GM23248 (cell line): ENCODE data around the gene SEMA5A. TPM values are rescaled to one million over a fixed set of nuclear protein-coding genes. Genes with fewer than 3 reads are reported as not detected.

Experiments used
- DNase-seq: peaks from one replicate; pipeline ENCODE4 v3.0.0-alpha.2; 2015
- H2AFZ ChIP-seq: fragments of 200-600 bp; sonication (generic); 2 replicates; pipeline ENCODE4 v1.6.1; 2016; ENCODE audit warnings: antibody characterized with exemption
- H3F3A ChIP-seq: fragments of 200-600 bp; sonication (generic); 2 replicates; pipeline ENCODE4 v1.6.1; 2016; ENCODE audit warnings: mild to moderate bottlenecking, antibody characterized with exemption, mixed run types; ENCODE audit not compliant: insufficient read depth
- H3K27ac ChIP-seq: fragments of 200-600 bp; sonication (generic); 2 replicates; pipeline ENCODE4 v1.5.1; 2016; ENCODE audit warnings: mild to moderate bottlenecking
- H3K27me3 ChIP-seq: fragments of 200-600 bp; sonication (generic); replicated peaks from 2 replicates; pipeline ENCODE4 v1.6.1; 2016; ENCODE audit warnings: mild to moderate bottlenecking; ENCODE audit not compliant: insufficient read depth
- H3K36me3 ChIP-seq: fragments of 200-600 bp; sonication (generic); 2 replicates; pipeline ENCODE4 v1.6.1; 2016; ENCODE audit warnings: low read depth, mild to moderate bottlenecking
- H3K4me1 ChIP-seq: fragments of 200-600 bp; sonication (generic); 2 replicates; pipeline ENCODE4 v1.6.1; 2016; ENCODE audit warnings: mild to moderate bottlenecking; ENCODE audit not compliant: insufficient read depth
- H3K4me2 ChIP-seq: fragments of 200-600 bp; sonication (generic); one replicate; pipeline ENCODE4 v1.6.1; 2016; ENCODE audit warnings: mild to moderate bottlenecking; ENCODE audit not compliant: unreplicated experiment
- H3K4me3 ChIP-seq: fragments of 200-600 bp; sonication (generic); 2 replicates; pipeline ENCODE4 v1.5.1; 2016; ENCODE audit warnings: mild to moderate bottlenecking
- H3K79me2 ChIP-seq: fragments of 200-600 bp; sonication (generic); 2 replicates; pipeline ENCODE4 v1.6.1; 2016; ENCODE audit warnings: mild to moderate bottlenecking; ENCODE audit not compliant: insufficient read depth
- H3K9ac ChIP-seq: fragments of 200-600 bp; sonication (generic); 2 replicates; pipeline ENCODE4 v1.6.1; 2016; ENCODE audit warnings: mild to moderate bottlenecking
- H3K9me2 ChIP-seq: fragments of 200-600 bp; sonication (generic); 2 replicates; pipeline ENCODE4 v1.6.1; 2016; ENCODE audit warnings: mixed run types, mild to moderate bottlenecking, moderate library complexity; ENCODE audit not compliant: insufficient read depth
- H3K9me3 ChIP-seq: fragments of 200-600 bp; sonication (generic); one replicate; pipeline ENCODE4 v1.6.1; 2017; ENCODE audit warnings: low read depth
- H4K20me1 ChIP-seq: fragments of 200-600 bp; sonication (generic); 2 replicates; pipeline ENCODE4 v1.6.0; 2016; ENCODE audit not compliant: insufficient read depth
- EZH2 ChIP-seq: fragments of 200-600 bp; sonication (generic); IDR thresholded peaks from 2 replicates; pipeline ENCODE4 v1.6.1; 2018; ENCODE audit warnings: antibody characterized with exemption, mild to moderate bottlenecking; ENCODE audit not compliant: insufficient read depth, poor library complexity, severe bottlenecking
- EZH2phosphoT487 ChIP-seq: fragments of 200-600 bp; sonication (generic); IDR thresholded peaks from 2 replicates; pipeline ENCODE4 v1.6.1; 2018; ENCODE audit warnings: antibody characterized with exemption, moderate library complexity, mild to moderate bottlenecking, low read depth; ENCODE audit not compliant: insufficient read depth
- WGBS, 2 experiments: methylation state at CpG; one replicate each; pipeline ENCODE4 v1.1.6; 2015 to 2017; ENCODE audit warnings: low lambda C conversion rate in 2 of 2, low coverage in 1 of 2; ENCODE audit errors: missing lambda C conversion rate in 2 of 2; 5-methylcytosine and 5-hydroxymethylcytosine counted together
- in situ Hi-C: fragments of 300-500 bp; cut with MboI; formaldehyde crosslinking; loops from 2 replicates; pipeline ENCODE4 v1.15.0; 2020
- polyA plus RNA-seq: library from polyadenylated mRNA; unstranded; fragments of >200 nt; fragmentation: Nextera tagmentation; extraction: Ambion mirVana; gene quantifications from 2 replicates; pipeline ENCODE4 v1.2.1, GENCODE V29; 2016
- total RNA-seq: library from RNA; depleted of rRNA; stranded (reverse); fragments of >200 nt; shearing (Covaris generic); gene quantifications from 2 replicates; pipeline ENCODE4 v1.2.3, GENCODE V29; 2014

The SEMA5A gene
- total and polyA plus RNA-seq, 2 experiments from 2014 or later = 33.5 to 38.2 TPM

- DNase-seq = peak; percentile 24
- peaks cover 20% of the 10 kb centered on the region for H3K4me1 ChIP-seq
- H3K9ac ChIP-seq = no peak overlapping the region
- H3F3A ChIP-seq = peaks cover 17% of the 10 kb centered on the region
- no peak overlapping the region for H3K4me3 ChIP-seq
- H3K9me2 ChIP-seq = no peaks in the 10 kb centered on the region
- TF ChIP-seq EZH2phosphoT487 (no peak), EZH2 (no peak)
- H2AFZ ChIP-seq = no peak overlapping the region
- H3K27ac ChIP-seq = peak overlapping the region; percentile 62
- H3K9me3 ChIP-seq = no peaks in the 10 kb centered on the region
- peak overlapping the region; percentile 29 for H3K4me2 ChIP-seq
- no peaks in the 10 kb centered on the region for H4K20me1 ChIP-seq
- no peaks in the 10 kb centered on the region for H3K79me2 ChIP-seq
- H3K27me3 ChIP-seq = no peaks in the 10 kb centered on the region
- in situ Hi-C loops = no loop called here
- WGBS, 2 experiments = 92 to 95% methylated on average over 3 of the region's 3 CpGs
- H3K36me3 ChIP-seq = no peaks in the 10 kb centered on the region
Measured at GRCh38 chr5:9174446-9174845, 371.4 kb downstream of the SEMA5A start.

DNA sequence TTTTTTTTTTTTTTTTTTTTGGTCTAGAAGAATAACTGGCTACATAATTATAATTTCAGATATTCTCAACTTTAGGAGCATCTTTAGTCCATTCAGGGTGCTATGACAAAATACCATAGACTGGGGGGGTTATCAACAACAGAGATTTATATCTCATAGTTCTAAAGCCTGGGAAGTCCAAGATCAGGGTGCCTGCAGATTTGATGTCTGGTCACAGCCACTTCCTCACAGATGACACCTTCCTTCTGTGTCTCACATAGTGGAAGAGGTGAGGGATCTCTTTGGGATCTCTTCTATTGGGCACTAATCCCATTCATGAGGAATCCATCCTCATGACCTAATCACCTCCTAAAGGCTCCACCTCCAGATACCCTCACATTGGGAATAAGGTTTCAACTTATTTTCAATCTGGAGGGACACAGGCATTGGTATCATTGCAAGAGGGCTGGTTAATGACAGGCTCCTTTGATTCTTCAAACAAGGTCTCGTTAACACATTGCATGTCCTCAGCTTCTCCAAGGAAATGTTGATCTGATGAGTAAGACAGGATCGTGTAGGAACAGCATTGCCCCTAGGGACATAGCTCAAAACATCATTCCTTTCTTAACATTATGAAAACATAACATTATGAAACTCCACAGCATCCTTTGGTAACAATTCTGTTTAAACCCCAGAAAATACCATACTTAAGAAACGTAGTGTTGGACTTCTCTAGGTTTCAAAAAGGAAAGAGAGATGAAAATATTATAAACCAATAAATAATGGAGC is 372.4 kb downstream of the SEMA5A start:
- Histone ChIP-seq H3K27me3 (no peaks in the 10 kb centered on the region), H3K36me3 (no peaks in the 10 kb centered on the region), H3K9ac (no peak overlapping the region), H3K4me1 (peaks cover 25% of the 10 kb centered on the region), H3K27ac (peak overlapping the region; percentile 62), H2AFZ (no peak overlapping the region), H3K4me2 (peak overlapping the region; percentile 29), H4K20me1 (no peaks in the 10 kb centered on the region), H3K79me2 (no peaks in the 10 kb centered on the region), H3K4me3 (no peak overlapping the region), H3K9me3 (no peaks in the 10 kb centered on the region), H3F3A (peaks cover 17% of the 10 kb centered on the region), H3K9me2 (no peaks in the 10 kb centered on the region)
- peak; percentile 84 for DNase-seq
- no peak for TF ChIP-seq EZH2
- TF ChIP-seq EZH2phosphoT487 = no peak
- in situ Hi-C loops = no loop called here
- WGBS, 2 experiments = 8 to 13% methylated on average over 3 of the region's 3 CpGs

- no peaks in the 10 kb centered on the region for H4K20me1 ChIP-seq
- H3K4me1 ChIP-seq = peaks cover 31% of the 10 kb centered on the region
- no peak overlapping the region for H2AFZ ChIP-seq
- H3K9ac ChIP-seq = no peak overlapping the region
- in situ Hi-C loops = no loop called here
- H3K27me3 ChIP-seq = no peaks in the 10 kb centered on the region
- H3K36me3 ChIP-seq = no peaks in the 10 kb centered on the region
- peak; percentile 43 for DNase-seq
- H3K27ac ChIP-seq = no peak overlapping the region
- H3K4me3 ChIP-seq = no peak overlapping the region
- peaks cover 19% of the 10 kb centered on the region for H3F3A ChIP-seq
- TF ChIP-seq EZH2phosphoT487 (no peak), EZH2 (no peak)
- no peaks in the 10 kb centered on the region for H3K9me3 ChIP-seq
- no peaks in the 10 kb centered on the region for H3K9me2 ChIP-seq
- H3K79me2 ChIP-seq = no peaks in the 10 kb centered on the region
- no peak overlapping the region for H3K4me2 ChIP-seq
Measured at GRCh38 chr5:9170026-9170425, 375.8 kb downstream of the SEMA5A start.

DNA sequence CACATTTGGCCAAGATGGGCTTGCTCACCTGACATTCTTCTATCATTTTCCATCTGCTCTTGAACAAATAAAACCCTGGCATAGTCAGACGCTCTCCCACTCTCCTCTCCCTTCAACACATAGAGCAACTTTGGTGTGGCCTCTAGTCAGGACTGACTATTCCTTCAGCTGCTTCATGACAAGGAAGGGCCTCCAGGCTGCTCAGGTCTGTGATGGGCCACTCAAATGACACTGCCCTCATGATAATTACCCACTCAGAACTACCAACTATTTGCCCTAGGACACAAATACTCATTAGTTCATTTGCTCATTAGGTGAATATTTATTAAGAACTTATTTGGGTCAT is 376.3 kb downstream of the SEMA5A start:
- no peak overlapping the region for H3K4me2 ChIP-seq
- no peak overlapping the region for H3K27ac ChIP-seq
- H3K4me1 ChIP-seq = peaks cover 26% of the 10 kb centered on the region
- H3K27me3 ChIP-seq = no peaks in the 10 kb centered on the region
- DNase-seq = no peak
- no peaks in the 10 kb centered on the region for H3K9me2 ChIP-seq
- WGBS, 2 experiments = 89 to 100% methylated on average over 1 of the region's 1 CpG
- no peak overlapping the region for H3K4me3 ChIP-seq
- in situ Hi-C loops = no loop called here
- no peaks in the 10 kb centered on the region for H3K79me2 ChIP-seq
- no peaks in the 10 kb centered on the region for H3K9me3 ChIP-seq
- H3K9ac ChIP-seq = no peak overlapping the region
- H3K36me3 ChIP-seq = no peaks in the 10 kb centered on the region
- peaks cover 14% of the 10 kb centered on the region for H3F3A ChIP-seq
- H4K20me1 ChIP-seq = no peaks in the 10 kb centered on the region
- no peak overlapping the region for H2AFZ ChIP-seq
- TF ChIP-seq EZH2 (no peak), EZH2phosphoT487 (no peak)
